HepG2 (cell line): ENCODE measurements around the gene C2orf80. TPM values are rescaled to one million over a fixed set of nuclear protein-coding genes. Genes with fewer than 3 reads are reported as not detected.
A peak's percentile ranks its signal among the peaks of the same experiment; 100 is the strongest.

ENCODE experiments used
- FOXA1 ChIP-seq, 2 experiments: fragments of 450-650 bp in 1 of 2; sonication (generic) in 1 of 2; formaldehyde crosslinking in 1 of 2; IDR thresholded peaks; 2 replicates each; pipeline versions ENCODE4 v1.4.0 to v1.6.1; 2016 to 2020; ENCODE audit warnings: missing genetic modification reagents in 1 of 2
- KAT8 ChIP-seq: IDR thresholded peaks from 2 replicates; pipeline ENCODE4 v1.6.1; 2016; ENCODE audit warnings: missing genetic modification reagents, missing compliant biosample characterization
- LCORL ChIP-seq, 2 experiments: fragments of 450-650 bp in 1 of 2; sonication (generic) in 1 of 2; formaldehyde crosslinking in 1 of 2; IDR thresholded peaks; 2 replicates each; pipeline versions ENCODE4 v1.5.0 to v1.6.1; 2017 to 2020; ENCODE audit warnings: antibody characterized with exemption in 1 of 2, missing genetic modification reagents in 1 of 2
- MED13 ChIP-seq: sonication (generic); formaldehyde crosslinking; IDR thresholded peaks from 2 replicates; pipeline ENCODE4 v1.5.0; 2020; ENCODE audit warnings: missing genetic modification reagents
- RFXAP ChIP-seq: sonication (generic); formaldehyde crosslinking; IDR thresholded peaks from 2 replicates; pipeline ENCODE4 v1.4.0; 2020; ENCODE audit warnings: missing genetic modification reagents, borderline replicate concordance
- ZBTB21 ChIP-seq: sonication (generic); formaldehyde crosslinking; IDR thresholded peaks from 2 replicates; pipeline ENCODE4 v1.4.0; 2020; ENCODE audit warnings: missing genetic modification reagents
- ZFYVE20 ChIP-seq: sonication (generic); formaldehyde crosslinking; IDR thresholded peaks from 2 replicates; pipeline ENCODE4 v1.8.0; 2023; ENCODE audit warnings: low read depth, mild to moderate bottlenecking, moderate library complexity, missing genetic modification reagents, borderline replicate concordance
- ZNF317 ChIP-seq: sonication (generic); formaldehyde crosslinking; IDR thresholded peaks from 2 replicates; pipeline ENCODE4 v1.5.0; 2020; ENCODE audit warnings: mild to moderate bottlenecking, missing genetic modification reagents
- polyA plus RNA-seq, 8 experiments: library from polyadenylated mRNA; depleted of rRNA in 3 of 8; stranded (reverse) in 7 of 8; unstranded in 1 of 8; fragments of >200 nt; fragmentation: Illumina TruSeq in 4 of 8; extraction: Trizol in 4 of 8; gene quantifications; 2 replicates each; pipeline versions ENCODE4 v1.2.1 to v1.2.3, GENCODE V29; 2011 to 2016; ENCODE audit warnings: low read depth in 4 of 8, missing spikeins in 1 of 8, mixed read lengths in 1 of 8; ENCODE audit not compliant: insufficient read depth in 1 of 8
- total RNA-seq, 5 experiments: library from RNA; depleted of rRNA; stranded (reverse); fragments of >200 nt; fragmentation: Illumina TruSeq; extraction: Trizol; gene quantifications; 2 replicates each; pipeline ENCODE4 v1.2.3, GENCODE V29; 2016; ENCODE audit warnings: low read depth in 1 of 5
- TF ChIP-seq, protein P1 (sequence below): sonication (generic); formaldehyde crosslinking; IDR thresholded peaks from 2 replicates; pipeline ENCODE4 v1.5.0; 2020; ENCODE audit warnings: missing genetic modification reagents
- TF ChIP-seq, protein P2 (sequence below): sonication (generic); formaldehyde crosslinking; IDR thresholded peaks from 2 replicates; pipeline ENCODE4 v1.4.0; 2020; ENCODE audit warnings: missing genetic modification reagents
- TF ChIP-seq, protein P3 (sequence below): sonication (generic); formaldehyde crosslinking; IDR thresholded peaks from 2 replicates; pipeline ENCODE4 v1.8.0; 2022; ENCODE audit warnings: mild to moderate bottlenecking, missing genetic modification reagents, moderate library complexity
- TF ChIP-seq, protein P4 (sequence below): sonication (generic); formaldehyde crosslinking; conservative IDR thresholded peaks from 2 replicates; pipeline ENCODE4 v1.4.0; 2020; ENCODE audit warnings: missing genetic modification reagents
- TF ChIP-seq, protein P5 (sequence below): sonication (generic); formaldehyde crosslinking; IDR thresholded peaks from 2 replicates; pipeline ENCODE4 v1.4.0; 2020; ENCODE audit warnings: missing genetic modification reagents
- TF ChIP-seq, protein P6 (sequence below): sonication (generic); IDR thresholded peaks from 2 replicates; pipeline ENCODE4 v1.6.1; 2016; ENCODE audit warnings: low read depth, borderline replicate concordance
- TF ChIP-seq, protein P7 (sequence below): sonication (generic); formaldehyde crosslinking; IDR thresholded peaks from 2 replicates; pipeline ENCODE4 v1.5.0; 2020; ENCODE audit warnings: mild to moderate bottlenecking, missing genetic modification reagents
- TF ChIP-seq, protein P8 (sequence below): sonication (generic); formaldehyde crosslinking; conservative IDR thresholded peaks from 2 replicates; pipeline ENCODE4 v1.8.1; 2023; ENCODE audit warnings: missing genetic modification reagents

The C2orf80 gene
- total and polyA plus RNA-seq, 2 of the 13 experiments (the other 11 are each of a cell fraction or from before 2014, with no cell fraction given), result not detected

DNA sequence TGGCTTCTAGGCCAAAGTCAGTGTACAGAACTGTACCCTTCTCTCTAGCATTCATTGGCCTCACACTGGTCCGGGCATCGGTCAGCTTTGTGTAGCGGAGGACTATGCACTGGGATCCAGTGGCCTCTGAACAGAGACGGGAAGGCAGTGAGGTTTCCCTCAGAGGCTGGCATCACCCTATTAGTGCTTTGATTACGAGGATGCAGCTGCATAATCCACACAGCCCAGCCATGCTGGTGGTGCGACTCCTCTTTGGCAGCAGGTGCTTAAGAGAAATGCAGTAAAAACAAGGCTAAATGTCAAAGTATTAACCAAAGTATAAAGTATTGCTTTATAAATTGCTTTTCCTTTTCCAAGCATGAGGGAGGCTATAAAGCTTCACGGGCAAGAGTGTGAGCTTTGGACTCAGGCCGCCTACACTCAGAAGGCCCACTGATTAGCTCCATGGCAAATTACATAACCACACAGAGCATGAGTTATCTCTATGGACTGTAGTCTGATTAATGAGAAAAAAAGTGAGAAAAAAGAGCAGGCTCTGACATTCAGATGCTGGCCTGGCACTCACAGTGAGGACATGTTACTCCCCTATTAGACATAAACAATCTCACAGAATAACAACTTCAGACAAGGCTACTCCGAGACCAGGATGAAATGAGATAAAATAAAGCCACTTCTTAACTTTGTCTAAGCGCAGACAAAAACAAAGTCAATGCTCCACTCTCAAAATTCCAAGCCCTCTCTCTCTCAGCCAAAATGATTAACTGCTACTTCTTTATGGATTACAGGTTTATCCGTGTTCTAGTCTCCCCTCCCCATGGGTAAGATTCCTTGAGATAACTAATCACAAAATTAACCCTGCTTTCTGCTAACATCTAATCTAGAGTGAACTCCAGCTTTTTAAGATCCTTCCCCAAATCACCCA, 53.8 kb downstream of the C2orf80 start (continued):
- TF ChIP-seq, protein P1, sequence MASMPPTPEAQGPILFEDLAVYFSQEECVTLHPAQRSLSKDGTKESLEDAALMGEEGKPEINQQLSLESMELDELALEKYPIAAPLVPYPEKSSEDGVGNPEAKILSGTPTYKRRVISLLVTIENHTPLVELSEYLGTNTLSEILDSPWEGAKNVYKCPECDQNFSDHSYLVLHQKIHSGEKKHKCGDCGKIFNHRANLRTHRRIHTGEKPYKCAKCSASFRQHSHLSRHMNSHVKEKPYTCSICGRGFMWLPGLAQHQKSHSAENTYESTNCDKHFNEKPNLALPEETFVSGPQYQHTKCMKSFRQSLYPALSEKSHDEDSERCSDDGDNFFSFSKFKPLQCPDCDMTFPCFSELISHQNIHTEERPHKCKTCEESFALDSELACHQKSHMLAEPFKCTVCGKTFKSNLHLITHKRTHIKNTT (CRISPR knock-in tag), result no peak
- TF ChIP-seq, protein P2, sequence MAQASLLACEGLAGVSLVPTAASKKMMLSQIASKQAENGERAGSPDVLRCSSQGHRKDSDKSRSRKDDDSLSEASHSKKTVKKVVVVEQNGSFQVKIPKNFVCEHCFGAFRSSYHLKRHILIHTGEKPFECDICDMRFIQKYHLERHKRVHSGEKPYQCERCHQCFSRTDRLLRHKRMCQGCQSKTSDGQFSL (CRISPR knock-in tag), result no peak
- TF ChIP-seq, protein P3, sequence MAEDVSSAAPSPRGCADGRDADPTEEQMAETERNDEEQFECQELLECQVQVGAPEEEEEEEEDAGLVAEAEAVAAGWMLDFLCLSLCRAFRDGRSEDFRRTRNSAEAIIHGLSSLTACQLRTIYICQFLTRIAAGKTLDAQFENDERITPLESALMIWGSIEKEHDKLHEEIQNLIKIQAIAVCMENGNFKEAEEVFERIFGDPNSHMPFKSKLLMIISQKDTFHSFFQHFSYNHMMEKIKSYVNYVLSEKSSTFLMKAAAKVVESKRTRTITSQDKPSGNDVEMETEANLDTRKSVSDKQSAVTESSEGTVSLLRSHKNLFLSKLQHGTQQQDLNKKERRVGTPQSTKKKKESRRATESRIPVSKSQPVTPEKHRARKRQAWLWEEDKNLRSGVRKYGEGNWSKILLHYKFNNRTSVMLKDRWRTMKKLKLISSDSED (CRISPR knock-in tag), result no peak
- TF ChIP-seq ZNF317 (no peak), RFXAP (CRISPR knock-in tag) (no peak), LCORL (IDR thresholded peaks at IDR 0.05) (no peak), LCORL (CRISPR knock-in tag; IDR thresholded peaks at IDR 0.05) (0 out of 2 replicates have a peak, but pooled peaks have one; percentile 39), ZBTB21 (CRISPR knock-in tag) (no peak), MED13 (CRISPR knock-in tag) (no peak), KAT8 (CRISPR knock-in tag) (peak; percentile 84), ZFYVE20 (no peak), FOXA1 (IDR thresholded peaks at IDR 0.05) (no peak), FOXA1 (CRISPR knock-in tag; IDR thresholded peaks at IDR 0.05) (no peak)
- TF ChIP-seq, protein P4, sequence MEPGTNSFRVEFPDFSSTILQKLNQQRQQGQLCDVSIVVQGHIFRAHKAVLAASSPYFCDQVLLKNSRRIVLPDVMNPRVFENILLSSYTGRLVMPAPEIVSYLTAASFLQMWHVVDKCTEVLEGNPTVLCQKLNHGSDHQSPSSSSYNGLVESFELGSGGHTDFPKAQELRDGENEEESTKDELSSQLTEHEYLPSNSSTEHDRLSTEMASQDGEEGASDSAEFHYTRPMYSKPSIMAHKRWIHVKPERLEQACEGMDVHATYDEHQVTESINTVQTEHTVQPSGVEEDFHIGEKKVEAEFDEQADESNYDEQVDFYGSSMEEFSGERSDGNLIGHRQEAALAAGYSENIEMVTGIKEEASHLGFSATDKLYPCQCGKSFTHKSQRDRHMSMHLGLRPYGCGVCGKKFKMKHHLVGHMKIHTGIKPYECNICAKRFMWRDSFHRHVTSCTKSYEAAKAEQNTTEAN, result no peak; the same call in 1 of the 2 replicates
- TF ChIP-seq, protein P5, sequence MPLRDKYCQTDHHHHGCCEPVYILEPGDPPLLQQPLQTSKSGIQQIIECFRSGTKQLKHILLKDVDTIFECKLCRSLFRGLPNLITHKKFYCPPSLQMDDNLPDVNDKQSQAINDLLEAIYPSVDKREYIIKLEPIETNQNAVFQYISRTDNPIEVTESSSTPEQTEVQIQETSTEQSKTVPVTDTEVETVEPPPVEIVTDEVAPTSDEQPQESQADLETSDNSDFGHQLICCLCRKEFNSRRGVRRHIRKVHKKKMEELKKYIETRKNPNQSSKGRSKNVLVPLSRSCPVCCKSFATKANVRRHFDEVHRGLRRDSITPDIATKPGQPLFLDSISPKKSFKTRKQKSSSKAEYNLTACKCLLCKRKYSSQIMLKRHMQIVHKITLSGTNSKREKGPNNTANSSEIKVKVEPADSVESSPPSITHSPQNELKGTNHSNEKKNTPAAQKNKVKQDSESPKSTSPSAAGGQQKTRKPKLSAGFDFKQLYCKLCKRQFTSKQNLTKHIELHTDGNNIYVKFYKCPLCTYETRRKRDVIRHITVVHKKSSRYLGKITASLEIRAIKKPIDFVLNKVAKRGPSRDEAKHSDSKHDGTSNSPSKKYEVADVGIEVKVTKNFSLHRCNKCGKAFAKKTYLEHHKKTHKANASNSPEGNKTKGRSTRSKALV (CRISPR knock-in tag), result no peak
- TF ChIP-seq, protein P6, sequence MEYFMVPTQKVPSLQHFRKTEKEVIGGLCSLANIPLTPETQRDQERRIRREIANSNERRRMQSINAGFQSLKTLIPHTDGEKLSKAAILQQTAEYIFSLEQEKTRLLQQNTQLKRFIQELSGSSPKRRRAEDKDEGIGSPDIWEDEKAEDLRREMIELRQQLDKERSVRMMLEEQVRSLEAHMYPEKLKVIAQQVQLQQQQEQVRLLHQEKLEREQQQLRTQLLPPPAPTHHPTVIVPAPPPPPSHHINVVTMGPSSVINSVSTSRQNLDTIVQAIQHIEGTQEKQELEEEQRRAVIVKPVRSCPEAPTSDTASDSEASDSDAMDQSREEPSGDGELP, result no peak; the same call in 1 of the 2 replicates
- TF ChIP-seq, protein P7, sequence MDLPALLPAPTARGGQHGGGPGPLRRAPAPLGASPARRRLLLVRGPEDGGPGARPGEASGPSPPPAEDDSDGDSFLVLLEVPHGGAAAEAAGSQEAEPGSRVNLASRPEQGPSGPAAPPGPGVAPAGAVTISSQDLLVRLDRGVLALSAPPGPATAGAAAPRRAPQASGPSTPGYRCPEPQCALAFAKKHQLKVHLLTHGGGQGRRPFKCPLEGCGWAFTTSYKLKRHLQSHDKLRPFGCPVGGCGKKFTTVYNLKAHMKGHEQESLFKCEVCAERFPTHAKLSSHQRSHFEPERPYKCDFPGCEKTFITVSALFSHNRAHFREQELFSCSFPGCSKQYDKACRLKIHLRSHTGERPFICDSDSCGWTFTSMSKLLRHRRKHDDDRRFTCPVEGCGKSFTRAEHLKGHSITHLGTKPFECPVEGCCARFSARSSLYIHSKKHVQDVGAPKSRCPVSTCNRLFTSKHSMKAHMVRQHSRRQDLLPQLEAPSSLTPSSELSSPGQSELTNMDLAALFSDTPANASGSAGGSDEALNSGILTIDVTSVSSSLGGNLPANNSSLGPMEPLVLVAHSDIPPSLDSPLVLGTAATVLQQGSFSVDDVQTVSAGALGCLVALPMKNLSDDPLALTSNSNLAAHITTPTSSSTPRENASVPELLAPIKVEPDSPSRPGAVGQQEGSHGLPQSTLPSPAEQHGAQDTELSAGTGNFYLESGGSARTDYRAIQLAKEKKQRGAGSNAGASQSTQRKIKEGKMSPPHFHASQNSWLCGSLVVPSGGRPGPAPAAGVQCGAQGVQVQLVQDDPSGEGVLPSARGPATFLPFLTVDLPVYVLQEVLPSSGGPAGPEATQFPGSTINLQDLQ, result no peak
- TF ChIP-seq, protein P8, sequence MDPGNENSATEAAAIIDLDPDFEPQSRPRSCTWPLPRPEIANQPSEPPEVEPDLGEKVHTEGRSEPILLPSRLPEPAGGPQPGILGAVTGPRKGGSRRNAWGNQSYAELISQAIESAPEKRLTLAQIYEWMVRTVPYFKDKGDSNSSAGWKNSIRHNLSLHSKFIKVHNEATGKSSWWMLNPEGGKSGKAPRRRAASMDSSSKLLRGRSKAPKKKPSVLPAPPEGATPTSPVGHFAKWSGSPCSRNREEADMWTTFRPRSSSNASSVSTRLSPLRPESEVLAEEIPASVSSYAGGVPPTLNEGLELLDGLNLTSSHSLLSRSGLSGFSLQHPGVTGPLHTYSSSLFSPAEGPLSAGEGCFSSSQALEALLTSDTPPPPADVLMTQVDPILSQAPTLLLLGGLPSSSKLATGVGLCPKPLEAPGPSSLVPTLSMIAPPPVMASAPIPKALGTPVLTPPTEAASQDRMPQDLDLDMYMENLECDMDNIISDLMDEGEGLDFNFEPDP, result no peak
